ENCODE measurements around the gene ACKR1.
A peak's percentile ranks its signal among the peaks of the same experiment; 100 is the strongest.

ACKR1 gene

GRCh38 chr1:159204161-159205141, at the start of gene ACKR1:
Gene ACKR1 (plus strand): TSS chr1:159204875. CDS start chr1:159204960, 85 bp downstream.
- H3F3A ChIP-seq (ENCODE audit: insufficient read depth, low read length), result no peaks in the 10 kb centered on the region
- no peak for TF ChIP-seq EZH2 (IDR thresholded peaks at IDR 0.05; ENCODE audit: borderline replicate concordance, low read length)
- no peak for TF ChIP-seq CTCF (IDR thresholded peaks at IDR 0.05; ENCODE audit: low read length)
- no peak within 1 kb of the TSS for H2AFZ ChIP-seq (ENCODE audit: low read length)
- H3K9ac ChIP-seq (ENCODE audit: low read length), result no peak within 1 kb of the TSS
- no peaks in the 10 kb centered on the region for H3K4me1 ChIP-seq (ENCODE audit: insufficient read depth, low read length, severe bottlenecking)
- no peak within 1 kb of the TSS for H3K4me2 ChIP-seq (ENCODE audit: low read length)
- no peaks in the 10 kb centered on the region for H3K9me3 ChIP-seq (ENCODE audit: low read length)
- H3K27me3 ChIP-seq (ENCODE audit: insufficient read depth, low read length), result no peaks in the 10 kb centered on the region
- H3K9me2 ChIP-seq (ENCODE audit: low read depth, low read length), result no peaks in the 10 kb centered on the region
- H3K4me3 ChIP-seq (ENCODE audit: low read depth, low read length, poor library complexity, severe bottlenecking), result no peak within 1 kb of the TSS
- no peaks in the 10 kb centered on the region for H4K20me1 ChIP-seq (ENCODE audit: insufficient read depth, low read length)
- no peak within 1 kb of the TSS for H3K27ac ChIP-seq (ENCODE audit: low read depth, low read length, poor library complexity, severe bottlenecking)
- no peaks in the 10 kb centered on the region for H3K79me2 ChIP-seq (ENCODE audit: insufficient read depth, low read length)
- H3K36me3 ChIP-seq (ENCODE audit: insufficient read depth, low read length), result no peaks in the 10 kb centered on the region

GRCh38 chr1:159161001-159161718, 43.5 kb upstream of the ACKR1 start:
- Histone ChIP-seq H3K27ac (ENCODE audit: low read depth, low read length, poor library complexity, severe bottlenecking) (no peak overlapping the region), H3K27me3 (ENCODE audit: insufficient read depth, low read length) (no peaks in the 10 kb centered on the region), H2AFZ (ENCODE audit: low read length) (no peak overlapping the region), H3K9me2 (ENCODE audit: low read depth, low read length) (no peaks in the 10 kb centered on the region), H3K4me2 (ENCODE audit: low read length) (no peak overlapping the region), H3K36me3 (ENCODE audit: insufficient read depth, low read length) (no peaks in the 10 kb centered on the region), H3F3A (ENCODE audit: insufficient read depth, low read length) (no peaks in the 10 kb centered on the region), H4K20me1 (ENCODE audit: insufficient read depth, low read length) (no peaks in the 10 kb centered on the region), H3K9ac (ENCODE audit: low read length) (no peak overlapping the region), H3K4me3 (ENCODE audit: low read depth, low read length, poor library complexity, severe bottlenecking) (no peak overlapping the region), H3K79me2 (ENCODE audit: insufficient read depth, low read length) (no peaks in the 10 kb centered on the region), H3K4me1 (ENCODE audit: insufficient read depth, low read length, severe bottlenecking) (no peaks in the 10 kb centered on the region), H3K9me3 (ENCODE audit: low read length) (no peaks in the 10 kb centered on the region)
- TF ChIP-seq EZH2 (IDR thresholded peaks at IDR 0.05; ENCODE audit: borderline replicate concordance, low read length), result no peak
- TF ChIP-seq CTCF (IDR thresholded peaks at IDR 0.05; ENCODE audit: low read length), result peak; percentile 98

- no peaks in the 10 kb centered on the region for H3K4me1 ChIP-seq (ENCODE audit: insufficient read depth, low read length, severe bottlenecking)
- no peak overlapping the region for H3K9ac ChIP-seq (ENCODE audit: low read length)
- no peak for TF ChIP-seq EZH2 (IDR thresholded peaks at IDR 0.05; ENCODE audit: borderline replicate concordance, low read length)
- no peak for TF ChIP-seq CTCF (IDR thresholded peaks at IDR 0.05; ENCODE audit: low read length)
- H2AFZ ChIP-seq (ENCODE audit: low read length), result no peak overlapping the region
- H3K79me2 ChIP-seq (ENCODE audit: insufficient read depth, low read length), result no peaks in the 10 kb centered on the region
- H3K9me3 ChIP-seq (ENCODE audit: low read length), result no peaks in the 10 kb centered on the region
- no peak overlapping the region for H3K4me3 ChIP-seq (ENCODE audit: low read depth, low read length, poor library complexity, severe bottlenecking)
- no peaks in the 10 kb centered on the region for H4K20me1 ChIP-seq (ENCODE audit: insufficient read depth, low read length)
- H3F3A ChIP-seq (ENCODE audit: insufficient read depth, low read length), result no peaks in the 10 kb centered on the region
- no peaks in the 10 kb centered on the region for H3K9me2 ChIP-seq (ENCODE audit: low read depth, low read length)
- H3K27ac ChIP-seq (ENCODE audit: low read depth, low read length, poor library complexity, severe bottlenecking), result no peak overlapping the region
- H3K27me3 ChIP-seq (ENCODE audit: insufficient read depth, low read length), result no peaks in the 10 kb centered on the region
- no peaks in the 10 kb centered on the region for H3K36me3 ChIP-seq (ENCODE audit: insufficient read depth, low read length)
- no peak overlapping the region for H3K4me2 ChIP-seq (ENCODE audit: low read length)
These were observed 43.0 kb upstream of the ACKR1 start for GRCh38 chr1:159161719-159162026.

Measured in OCI-LY1 (cell line).